ENCODE measurements around the gene SIRT4.
"Not testable (repeated sequence)": the region's sequence is repeated elsewhere in the genome, so short reads cannot be mapped to it uniquely, and the experiment has no call there.

The SIRT4 gene

GRCh38 chr12:120335447-120335846 is 33.3 kb downstream of the SIRT4 start:
- not testable (repeated sequence) for DNase-seq (ENCODE audit: low spot score)

- DNase-seq (ENCODE audit: low spot score) = not testable (repeated sequence)
Observed at GRCh38 chr12:120336392-120336791, 34.3 kb downstream of the SIRT4 start.

- no peak for DNase-seq (ENCODE audit: low spot score)
Observed at GRCh38 chr12:120337730-120338129, 35.6 kb downstream of the SIRT4 start.

- DNase-seq (ENCODE audit: low spot score) = no peak
Observed at GRCh38 chr12:120339256-120339655, 37.1 kb downstream of the SIRT4 start.

GRCh38 chr12:120342175-120343038 is 40.3 kb downstream of the SIRT4 start:
- DNase-seq (ENCODE audit: low spot score) = no peak

- DNase-seq (ENCODE audit: low spot score) = no peak
Observed at GRCh38 chr12:120343039-120343537, 41.0 kb downstream of the SIRT4 start.

GRCh38 chr12:120343692-120344091 is 41.6 kb downstream of the SIRT4 start:
- no peak for DNase-seq (ENCODE audit: low spot score)

- DNase-seq (ENCODE audit: low spot score) = no peak
Observed at GRCh38 chr12:120346031-120346430, 43.9 kb downstream of the SIRT4 start.

- no peak for DNase-seq (ENCODE audit: low spot score)
Observed at GRCh38 chr12:120346681-120347080, 44.6 kb downstream of the SIRT4 start.

- DNase-seq (ENCODE audit: low spot score) = no peak
Observed at GRCh38 chr12:120347766-120348165, 45.6 kb downstream of the SIRT4 start.

GRCh38 chr12:120350576-120351350 is 48.6 kb downstream of the SIRT4 start:
- no peak for DNase-seq (ENCODE audit: low spot score)

- DNase-seq (ENCODE audit: low spot score) = no peak
Observed at GRCh38 chr12:120352117-120352516, 50.0 kb downstream of the SIRT4 start.

- DNase-seq (ENCODE audit: low spot score) = no peak
Observed at GRCh38 chr12:120353136-120353535, 51.0 kb downstream of the SIRT4 start.

GRCh38 chr12:120353556-120354317 is 51.6 kb downstream of the SIRT4 start:
- DNase-seq (ENCODE audit: low spot score) = no peak

GRCh38 chr12:120356567-120357030 is 54.5 kb downstream of the SIRT4 start:
- peak; percentile 92 for DNase-seq (ENCODE audit: low spot score)

- no peak for DNase-seq (ENCODE audit: low spot score)
Observed at GRCh38 chr12:120357104-120357503, 55.0 kb downstream of the SIRT4 start.

GRCh38 chr12:120358412-120359100 is 56.4 kb downstream of the SIRT4 start:
- DNase-seq (ENCODE audit: low spot score) = no peak

- DNase-seq (ENCODE audit: low spot score) = no peak
Observed at GRCh38 chr12:120359128-120359527, 57.0 kb downstream of the SIRT4 start.

- DNase-seq (ENCODE audit: low spot score) = peak; percentile 85
Observed at GRCh38 chr12:120361506-120362208, 59.5 kb downstream of the SIRT4 start.
